ENCODE measurements around the gene SUSD5.
A peak's percentile ranks its signal among the peaks of the same experiment; 100 is the strongest.
"Not testable (repeated sequence)": the region's sequence is repeated elsewhere in the genome, so short reads cannot be mapped to it uniquely, and the experiment has no call there.

The SUSD5 gene

GRCh38 chr3:33149342-33149741 lies 69.3 kb downstream of the SUSD5 start:
- DNase-seq, result no peak

- DNase-seq, result peak; percentile 76
These were observed 71.7 kb downstream of the SUSD5 start for GRCh38 chr3:33146791-33147445.

DNA sequence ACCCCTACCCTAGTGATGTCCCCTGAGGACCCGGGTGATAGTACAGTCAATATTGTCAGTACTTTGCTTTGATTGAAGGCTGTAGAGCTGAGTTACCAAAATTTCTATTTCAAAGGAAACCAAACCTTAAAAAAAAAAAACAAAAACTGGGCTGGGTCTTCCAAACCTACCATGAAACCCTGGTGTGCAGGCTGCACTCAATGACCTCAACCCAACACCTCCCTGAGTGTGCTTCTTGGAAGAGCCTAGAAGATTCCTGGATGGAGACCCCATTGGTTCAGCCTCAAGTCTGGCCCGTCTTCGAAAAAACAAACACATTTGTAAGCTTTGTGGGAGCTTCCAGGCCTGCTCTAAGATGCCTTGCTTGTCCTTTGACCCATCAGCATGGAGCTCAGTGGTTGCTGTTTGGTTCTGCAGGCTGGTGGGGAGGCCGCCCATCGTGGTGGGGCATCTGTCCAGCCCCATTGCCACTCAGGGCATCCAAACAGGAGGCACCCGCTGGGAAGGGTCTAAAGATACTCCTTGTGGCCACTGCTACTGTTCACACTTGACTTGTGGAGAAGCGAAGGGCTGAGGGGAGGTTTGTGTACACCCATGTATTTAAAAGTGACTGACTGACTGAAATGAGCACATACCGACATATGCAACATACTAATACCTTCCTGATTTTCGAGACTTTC lies 72.6 kb downstream of the SUSD5 start:
- no peak for DNase-seq

- DNase-seq, result no peak
These were observed 73.2 kb downstream of the SUSD5 start for GRCh38 chr3:33145221-33145900.

DNA sequence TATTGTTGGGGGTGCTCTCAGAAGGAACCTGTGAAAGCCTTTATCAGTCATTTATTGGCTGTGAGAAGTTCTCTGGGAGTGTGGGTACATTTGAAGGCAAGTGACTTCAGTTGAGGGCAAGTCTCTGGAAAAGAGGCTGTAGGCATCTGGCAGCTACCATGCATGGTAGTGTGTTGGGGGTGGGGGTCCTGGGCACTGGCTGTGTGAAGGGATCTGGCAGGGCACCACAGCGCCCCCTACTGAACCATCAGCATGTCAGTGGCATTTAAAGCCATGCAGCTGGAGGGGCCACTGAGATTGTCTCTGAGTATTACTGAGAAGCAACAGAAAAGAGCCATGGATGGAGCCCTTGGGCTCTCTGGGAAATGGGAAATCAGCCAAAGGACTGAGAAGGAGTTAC lies 74.2 kb downstream of the SUSD5 start:
- DNase-seq, result no peak

DNA sequence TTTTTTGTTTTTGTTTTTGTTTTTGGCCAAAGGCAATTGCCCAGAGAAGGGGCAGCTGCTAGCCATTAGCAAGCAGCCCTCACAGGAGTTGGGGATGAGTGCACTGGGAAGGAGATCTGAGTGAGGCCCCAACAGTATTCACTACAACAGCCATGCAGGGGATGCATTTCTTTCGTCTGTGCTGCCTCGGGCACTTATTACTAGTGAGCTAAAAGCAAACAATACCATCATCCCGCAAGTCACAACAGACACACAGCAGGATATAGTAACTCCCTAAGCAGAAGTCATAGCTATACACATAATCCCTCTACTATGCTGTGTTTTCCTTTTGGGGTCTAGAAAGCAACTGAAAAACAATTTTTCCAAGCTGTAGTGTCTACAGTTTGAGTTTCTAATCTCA lies 77.6 kb downstream of the SUSD5 start:
- DNase-seq, result peak; percentile 21

DNA sequence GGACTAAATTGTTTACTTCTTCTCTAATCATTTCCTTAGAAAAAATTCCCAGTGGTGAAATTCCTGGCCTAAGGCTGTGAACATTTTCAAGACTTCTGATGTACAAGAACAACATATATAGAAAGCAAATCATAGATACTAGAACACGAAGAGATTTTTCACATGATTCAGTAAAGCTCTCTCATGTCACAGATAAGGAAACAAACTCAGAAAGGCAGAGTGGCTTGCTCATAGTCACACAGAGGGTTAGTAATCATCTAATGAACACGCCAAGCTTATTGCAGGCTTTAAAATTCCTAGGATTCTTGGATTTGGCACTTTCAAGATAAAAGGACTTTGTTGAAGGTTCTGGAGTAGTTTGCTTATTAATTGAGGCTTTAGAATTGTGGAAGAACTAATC lies 78.6 kb downstream of the SUSD5 start:
- no peak for DNase-seq

- DNase-seq, result not testable (repeated sequence)
These were observed 79.5 kb downstream of the SUSD5 start for GRCh38 chr3:33139006-33139623.

GRCh38 chr3:33137691-33138090 lies 80.9 kb downstream of the SUSD5 start:
- no peak for DNase-seq

DNA sequence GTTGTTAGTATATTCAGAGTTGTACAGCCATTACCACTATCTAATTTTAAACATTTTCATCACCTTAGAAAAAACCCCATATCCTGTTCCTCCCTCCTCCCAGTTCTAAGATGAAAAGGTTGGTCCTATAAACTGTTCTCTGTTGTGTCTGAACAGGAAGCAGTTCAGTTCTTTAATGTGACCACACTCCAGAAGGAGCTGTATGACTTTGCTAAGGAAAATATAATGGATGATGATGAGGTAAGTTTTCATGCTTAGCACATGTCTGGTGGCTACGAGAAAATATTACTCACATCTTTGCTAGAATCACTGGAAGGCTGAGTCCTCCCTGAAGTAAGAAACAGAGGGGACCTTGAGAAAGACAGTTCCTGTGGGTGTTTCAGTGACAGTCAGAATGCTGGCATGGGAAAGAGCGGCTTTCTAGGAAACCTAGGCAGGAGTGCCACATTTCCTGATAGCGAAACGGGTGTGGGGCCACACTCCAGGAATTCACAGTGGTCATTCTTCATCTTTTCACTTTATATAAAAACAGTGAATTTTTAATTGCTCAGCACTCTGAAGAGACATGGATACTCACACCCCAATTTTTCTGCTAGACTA lies 84.5 kb downstream of the SUSD5 start:
- DNase-seq, result peak; percentile 20

GRCh38 chr3:33132019-33132360 lies 86.6 kb downstream of the SUSD5 start:
- DNase-seq, result no peak

DNA sequence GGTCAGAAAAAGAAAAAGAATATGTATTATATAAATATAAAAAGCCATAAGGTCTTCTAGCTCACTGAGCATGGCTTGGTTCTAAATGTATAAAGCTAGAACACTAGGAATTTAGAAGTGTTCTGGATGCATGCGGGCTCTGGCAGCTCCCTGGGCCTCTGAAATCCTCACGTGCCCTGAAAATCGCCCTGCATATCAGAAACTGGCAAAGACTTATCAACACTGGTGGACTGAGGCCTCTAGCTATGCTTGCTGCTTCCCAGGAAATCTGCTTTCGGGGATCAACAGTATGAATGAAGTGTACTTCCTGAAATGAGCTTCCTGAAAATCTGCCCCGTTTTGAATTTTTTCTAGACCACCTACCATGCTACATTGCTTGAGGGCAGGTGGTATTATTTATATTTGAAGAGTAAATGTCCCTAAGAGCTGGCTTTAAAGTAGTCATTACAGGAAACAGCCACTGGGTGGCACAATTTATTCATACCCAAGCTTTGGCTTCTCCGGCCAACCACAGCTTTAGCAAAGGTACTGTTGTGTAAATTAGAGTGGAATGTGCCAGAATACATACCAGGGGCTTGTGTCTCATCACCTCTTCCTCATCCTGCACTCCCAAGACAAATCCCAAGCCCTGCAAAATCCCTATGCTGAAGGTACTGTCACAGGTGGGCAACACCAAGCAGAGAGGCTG lies 87.1 kb downstream of the SUSD5 start:
- DNase-seq, result peak; percentile 71

GRCh38 chr3:33130144-33130543 lies 88.5 kb downstream of the SUSD5 start:
- DNase-seq, result no peak

DNA sequence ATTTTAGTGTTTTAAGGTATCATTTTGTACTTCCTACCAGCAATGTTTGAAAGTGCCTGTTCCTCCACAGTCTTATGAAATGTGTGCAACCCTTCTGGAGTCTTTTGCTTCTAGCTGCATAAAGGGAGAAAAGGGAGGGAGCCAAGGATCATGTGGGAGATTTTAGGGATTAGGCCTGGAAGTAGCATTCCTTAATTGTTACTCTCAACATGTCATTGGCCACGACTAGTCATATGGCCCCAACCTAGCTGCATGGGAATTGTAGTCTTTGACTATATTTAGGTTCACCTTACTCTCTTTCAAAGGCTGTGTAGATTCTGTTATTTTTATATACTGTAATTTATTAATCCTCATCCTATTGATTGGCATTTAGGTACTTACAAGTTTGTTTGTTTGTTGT lies 89.9 kb downstream of the SUSD5 start:
- no peak for DNase-seq

DNA sequence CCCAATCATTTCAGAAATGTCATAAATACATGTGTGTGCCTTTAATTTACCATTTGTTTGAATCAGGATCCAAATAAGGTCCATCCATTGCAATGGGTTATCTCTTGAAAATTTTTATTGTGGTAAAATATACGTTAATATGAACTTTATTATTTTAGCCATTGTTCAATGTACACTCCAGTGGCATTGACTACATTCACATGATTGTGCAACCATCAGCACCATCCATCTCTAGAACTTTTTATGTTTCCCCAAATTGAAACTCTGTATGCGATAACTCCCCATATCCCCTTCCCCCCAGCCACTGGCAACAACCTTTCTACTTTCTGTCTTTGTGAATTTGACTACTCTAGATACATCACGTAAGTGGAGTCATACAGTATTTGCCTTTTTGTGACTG lies 92.8 kb downstream of the SUSD5 start:
- DNase-seq, result no peak

DNA sequence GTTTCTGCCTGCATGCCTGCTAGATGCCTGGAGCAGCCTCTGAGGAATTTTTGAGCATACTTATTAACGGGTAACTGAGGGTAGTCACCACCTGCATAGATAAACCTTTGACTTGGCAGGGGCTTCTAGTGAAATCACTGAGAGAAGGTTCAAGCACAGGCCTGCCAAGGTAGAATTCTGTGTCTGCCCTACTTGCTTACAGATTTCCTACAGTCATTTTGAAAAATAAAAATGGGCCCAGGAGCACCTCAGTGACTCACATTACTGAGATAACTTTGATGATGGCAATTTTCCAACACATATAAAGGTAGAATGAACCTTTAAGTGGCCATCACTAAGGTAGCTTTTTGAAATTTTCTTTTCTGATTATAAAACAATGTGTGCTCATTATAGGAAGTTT lies 94.0 kb downstream of the SUSD5 start:
- DNase-seq, result no peak

DNA sequence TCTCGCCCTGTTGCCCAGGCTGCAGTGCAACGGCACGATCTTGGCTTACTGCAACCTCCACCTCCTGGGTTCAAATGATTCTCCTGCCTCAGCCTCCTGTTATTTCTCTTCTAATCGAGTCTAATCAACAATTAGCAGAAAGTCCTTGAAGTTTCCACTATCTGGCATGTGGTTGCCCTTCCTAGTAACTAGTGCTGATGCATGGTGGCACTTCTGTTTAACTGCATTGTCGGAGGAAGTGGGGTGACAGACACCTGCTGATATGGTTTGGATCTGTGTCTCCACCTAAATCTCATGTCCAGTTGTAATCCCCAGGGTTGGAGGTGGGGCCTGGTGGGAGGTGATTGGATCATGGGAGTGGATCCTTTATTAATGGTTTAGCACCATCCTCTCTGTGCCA lies 95.6 kb downstream of the SUSD5 start:
- no peak for DNase-seq

DNA sequence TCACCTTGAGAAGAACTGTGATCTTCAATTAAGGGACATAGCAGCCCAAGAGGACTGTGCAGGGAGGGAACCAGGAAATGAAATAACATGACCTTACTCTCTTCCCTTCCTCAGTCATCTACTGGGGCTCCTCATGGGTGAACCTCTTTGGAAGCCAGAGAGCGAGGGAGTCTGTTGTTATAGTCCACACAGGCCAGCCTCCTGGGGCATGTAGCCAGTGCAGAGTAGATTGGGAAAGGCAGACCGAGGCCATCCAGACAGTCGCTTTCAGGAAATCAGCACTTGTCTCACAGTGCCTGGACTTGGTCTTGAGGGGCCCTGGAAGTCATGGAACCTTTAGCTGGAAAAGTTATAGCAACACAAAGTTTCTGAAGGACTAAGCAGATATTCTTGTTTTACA lies 98.7 kb downstream of the SUSD5 start:
- DNase-seq, result no peak

DNA sequence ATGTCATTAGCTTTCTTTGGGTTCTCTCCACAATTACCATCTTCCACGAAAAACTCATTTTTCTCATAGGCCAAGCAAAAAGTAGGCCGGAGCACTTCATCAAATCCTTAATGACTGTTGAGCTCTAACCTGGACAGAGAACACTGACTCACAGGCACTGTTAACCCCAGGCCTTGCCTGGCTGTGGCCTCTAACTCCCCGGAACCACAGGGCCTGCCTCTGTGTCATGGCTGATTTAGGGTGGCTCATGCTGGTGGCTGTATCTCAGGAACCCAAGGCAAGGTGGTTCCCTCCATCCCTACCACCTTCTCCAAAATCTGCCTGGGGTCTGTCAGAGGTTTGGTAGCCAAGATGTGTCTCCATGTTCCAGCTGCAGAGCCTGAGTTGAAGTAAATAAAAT lies 101.1 kb downstream of the SUSD5 start:
- DNase-seq, result no peak

DNA sequence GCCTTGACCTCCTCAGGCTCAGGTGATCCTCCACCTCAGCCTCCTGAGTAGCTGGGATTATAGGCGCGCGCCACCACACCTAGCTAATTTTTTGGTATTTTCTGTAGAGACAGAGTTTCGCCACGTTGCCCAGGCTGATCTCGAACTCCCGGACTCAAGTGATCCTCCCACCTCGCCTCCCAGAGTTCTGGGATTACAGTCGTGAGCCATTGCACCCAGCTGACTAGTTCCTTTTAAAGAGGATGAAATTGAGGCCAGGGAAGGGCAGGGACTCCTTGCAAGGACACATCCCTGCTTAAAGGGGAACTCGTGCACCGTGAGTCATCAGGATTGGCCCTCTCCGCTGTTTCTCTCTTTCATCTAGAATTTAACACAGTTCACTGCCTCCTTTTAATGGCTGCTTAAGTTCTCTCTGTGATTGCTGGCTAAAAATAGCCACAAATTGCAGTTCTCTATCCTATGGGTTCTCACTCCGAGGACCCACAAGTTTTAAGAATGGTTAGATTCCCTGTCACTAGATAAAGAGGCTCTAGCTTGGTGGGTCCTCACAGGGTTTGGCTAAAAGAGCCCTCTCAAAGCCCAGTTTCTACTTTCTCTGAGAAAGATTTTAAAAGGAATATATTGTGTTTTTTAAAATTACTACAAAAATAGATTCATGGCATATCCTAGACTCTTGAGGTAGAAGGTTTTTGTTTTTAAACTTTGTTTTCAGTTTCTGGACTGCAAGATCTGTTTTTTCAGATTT lies 103.4 kb downstream of the SUSD5 start:
- DNase-seq, result peak; percentile 73

- no peak for DNase-seq
These were observed 104.0 kb downstream of the SUSD5 start for GRCh38 chr3:33114622-33115023.
